Cerebellar nuclear complex (tissue), 1 donor: ENCODE data around the gene SERPINA5.

Experiments
- DNase-seq, 2 experiments: peaks; one replicate each; lab custom pipeline; 2025; lab: John Stamatoyannopoulos, UW

The SERPINA5 gene, protein sequence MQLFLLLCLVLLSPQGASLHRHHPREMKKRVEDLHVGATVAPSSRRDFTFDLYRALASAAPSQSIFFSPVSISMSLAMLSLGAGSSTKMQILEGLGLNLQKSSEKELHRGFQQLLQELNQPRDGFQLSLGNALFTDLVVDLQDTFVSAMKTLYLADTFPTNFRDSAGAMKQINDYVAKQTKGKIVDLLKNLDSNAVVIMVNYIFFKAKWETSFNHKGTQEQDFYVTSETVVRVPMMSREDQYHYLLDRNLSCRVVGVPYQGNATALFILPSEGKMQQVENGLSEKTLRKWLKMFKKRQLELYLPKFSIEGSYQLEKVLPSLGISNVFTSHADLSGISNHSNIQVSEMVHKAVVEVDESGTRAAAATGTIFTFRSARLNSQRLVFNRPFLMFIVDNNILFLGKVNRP

GRCh38 chr14:94581127-94581999 is at the start of gene SERPINA5:
TSS of gene SERPINA5 (plus strand) at chr14:94581426. CDS start at chr14:94587363, 5,937 bp downstream.
- no peak for DNase-seq

DNA sequence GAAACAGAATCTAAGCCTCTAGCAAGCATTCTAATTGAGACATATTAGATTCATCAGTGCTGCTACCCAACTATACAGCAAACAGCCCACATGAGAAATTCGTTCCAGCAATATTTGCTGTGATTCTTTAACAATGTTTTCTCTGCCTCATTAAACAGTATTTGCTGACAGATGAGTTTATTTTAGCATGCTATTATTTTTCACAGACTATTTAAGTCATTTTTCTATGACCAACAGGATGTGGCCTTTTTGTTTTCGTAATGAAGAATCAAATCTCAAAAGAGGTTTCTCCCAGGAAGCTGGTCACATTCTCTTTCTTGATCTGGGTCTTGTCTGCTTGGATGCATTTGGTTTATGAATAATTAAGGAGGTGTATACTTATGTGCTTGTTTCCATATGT is 48.8 kb upstream of the SERPINA5 start:
- no peak for DNase-seq

GRCh38 chr14:94535506-94535905 is 45.7 kb upstream of the SERPINA5 start:
- DNase-seq, result no peak

GRCh38 chr14:94536836-94537235 is 44.4 kb upstream of the SERPINA5 start:
- no peak for DNase-seq

- no peak for DNase-seq
Observed at GRCh38 chr14:94538070-94538740, 43.0 kb upstream of the SERPINA5 start.

DNA sequence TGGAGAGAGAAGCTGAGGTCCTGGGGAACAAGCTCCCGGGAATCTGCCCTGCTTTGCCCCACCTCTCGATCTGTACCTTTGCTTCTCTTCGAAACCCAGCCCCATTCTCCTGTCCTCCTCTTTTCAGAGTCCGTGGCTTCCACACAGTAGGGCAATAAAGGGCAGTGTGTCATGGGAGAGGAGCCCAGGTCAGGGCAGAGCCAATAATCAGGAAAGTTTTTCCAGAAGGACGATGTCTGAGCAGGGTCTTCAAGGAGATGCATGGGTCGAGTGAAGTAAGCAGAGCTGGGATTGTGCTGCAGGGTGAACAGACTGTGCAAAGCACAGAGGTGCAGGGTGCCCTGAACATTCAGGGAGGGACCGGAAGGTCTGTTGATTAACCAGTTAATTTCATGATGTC is 42.0 kb upstream of the SERPINA5 start:
- DNase-seq, result no peak

GRCh38 chr14:94540031-94540794 is 41.0 kb upstream of the SERPINA5 start:
- no peak for DNase-seq

GRCh38 chr14:94541234-94541975 is 39.8 kb upstream of the SERPINA5 start:
- DNase-seq, result no peak

DNA sequence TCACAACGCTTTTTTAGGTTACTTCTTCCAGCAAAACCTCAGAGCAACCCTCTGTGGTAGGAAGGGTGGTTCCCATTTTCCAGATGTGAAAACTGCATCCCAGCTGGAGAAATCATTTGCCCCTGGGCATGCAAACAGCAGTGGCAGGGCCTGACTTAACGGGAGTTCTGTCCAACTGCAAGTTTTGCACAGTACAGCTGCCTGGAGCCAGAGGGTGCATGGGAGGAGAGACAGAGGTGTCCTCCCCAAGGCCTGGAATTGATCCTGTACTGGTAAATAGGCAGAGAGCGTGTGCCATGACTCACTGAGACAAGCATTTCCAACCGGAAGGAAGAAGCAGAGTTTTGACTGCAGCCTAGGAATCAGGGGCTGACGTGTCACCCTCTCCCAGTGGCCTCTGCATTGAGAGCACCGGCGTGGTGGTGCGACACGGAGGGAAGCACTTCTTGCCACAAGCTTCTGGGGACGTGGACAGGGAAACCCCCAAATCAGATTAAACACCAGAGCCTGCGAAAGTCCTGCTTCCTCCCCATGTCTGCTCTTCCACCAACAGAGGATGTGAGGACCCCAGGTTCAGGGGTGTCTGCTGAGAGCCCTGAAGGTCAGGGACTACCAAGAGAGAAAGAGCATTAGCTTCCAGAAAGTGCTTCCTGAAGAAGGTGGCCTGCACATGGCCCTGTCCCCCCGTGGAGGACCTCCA is 39.0 kb upstream of the SERPINA5 start:
- no peak for DNase-seq

DNA sequence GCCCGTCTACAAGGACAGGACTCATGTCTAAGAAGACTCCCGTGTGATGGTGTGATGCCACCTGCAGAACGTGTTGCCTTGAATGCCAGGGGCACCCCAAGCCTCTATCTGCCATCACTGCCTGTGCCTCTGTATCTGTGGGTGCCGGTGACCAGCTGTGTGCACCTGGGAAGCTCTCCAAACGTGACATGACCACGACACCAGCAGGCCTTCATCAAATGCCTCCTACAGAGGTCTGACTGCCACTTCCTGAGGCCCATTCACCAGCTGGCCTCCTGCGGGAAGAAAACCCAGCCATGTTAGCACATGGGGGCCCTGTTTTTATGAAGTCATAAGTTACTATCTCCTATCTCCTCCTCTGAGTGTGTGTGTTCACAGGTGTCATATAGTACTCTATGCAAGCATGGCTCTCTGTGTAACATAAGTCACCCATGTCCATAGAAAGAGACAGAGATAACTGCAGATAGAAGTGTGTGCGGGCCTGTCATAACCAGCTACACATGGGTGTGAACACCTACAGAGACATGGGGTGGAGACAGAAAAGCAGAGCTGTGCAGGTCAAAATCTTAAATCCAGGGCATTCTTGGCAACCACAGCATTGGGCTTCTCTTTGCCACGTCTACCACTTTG is 38.3 kb upstream of the SERPINA5 start:
- DNase-seq, result no peak

DNA sequence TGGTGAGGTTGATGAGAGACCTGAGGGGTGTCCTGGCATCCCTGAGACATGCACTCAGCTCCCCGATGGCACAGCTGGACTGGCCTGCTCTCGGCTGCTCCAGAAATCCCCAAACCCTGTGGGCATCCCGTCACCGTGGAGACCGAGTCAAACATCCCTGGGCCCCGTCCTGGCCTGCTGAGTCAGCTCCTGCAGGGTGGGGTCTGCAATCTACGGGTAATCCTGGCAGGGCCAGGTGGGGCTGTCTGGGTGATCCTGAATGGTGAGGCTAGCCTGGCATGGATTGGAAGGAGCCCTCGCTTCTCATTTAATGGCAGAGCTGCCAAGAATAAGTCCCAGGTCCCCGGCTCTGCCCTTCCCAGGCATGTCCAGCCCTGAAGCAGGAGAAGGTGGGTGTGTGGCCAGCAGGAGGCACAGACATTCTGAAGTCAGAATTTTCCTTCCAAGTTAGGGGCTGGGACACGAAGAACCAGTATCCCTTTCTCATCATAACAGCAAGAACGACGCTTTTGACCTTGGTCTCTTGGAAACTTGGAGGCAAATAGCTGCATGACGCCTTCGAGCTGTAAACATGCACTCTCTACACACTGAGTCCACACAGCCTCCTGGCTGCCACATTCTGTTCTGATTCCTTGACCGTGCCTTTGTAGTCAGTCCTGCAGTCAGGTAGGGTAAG is 37.6 kb upstream of the SERPINA5 start:
- DNase-seq, result no peak

DNA sequence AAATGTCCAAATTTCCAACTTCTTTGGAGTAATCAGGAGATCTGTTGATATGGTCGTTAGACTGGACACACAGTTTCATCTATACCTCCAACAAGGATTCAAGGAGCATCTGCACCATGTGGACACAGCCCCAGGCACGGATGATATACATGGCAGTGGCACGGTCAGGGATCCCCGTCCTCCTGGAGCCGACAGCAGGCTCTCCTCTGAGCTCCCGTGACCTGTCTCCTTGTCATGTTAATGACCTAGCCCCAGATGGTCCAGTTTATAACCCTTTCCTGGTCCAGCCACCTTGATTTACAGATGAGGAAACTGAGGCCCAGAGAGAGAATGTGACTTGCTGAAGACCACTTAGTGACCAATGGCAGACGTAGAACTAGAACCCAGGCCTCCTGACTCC is 36.5 kb upstream of the SERPINA5 start:
- DNase-seq, result no peak

DNA sequence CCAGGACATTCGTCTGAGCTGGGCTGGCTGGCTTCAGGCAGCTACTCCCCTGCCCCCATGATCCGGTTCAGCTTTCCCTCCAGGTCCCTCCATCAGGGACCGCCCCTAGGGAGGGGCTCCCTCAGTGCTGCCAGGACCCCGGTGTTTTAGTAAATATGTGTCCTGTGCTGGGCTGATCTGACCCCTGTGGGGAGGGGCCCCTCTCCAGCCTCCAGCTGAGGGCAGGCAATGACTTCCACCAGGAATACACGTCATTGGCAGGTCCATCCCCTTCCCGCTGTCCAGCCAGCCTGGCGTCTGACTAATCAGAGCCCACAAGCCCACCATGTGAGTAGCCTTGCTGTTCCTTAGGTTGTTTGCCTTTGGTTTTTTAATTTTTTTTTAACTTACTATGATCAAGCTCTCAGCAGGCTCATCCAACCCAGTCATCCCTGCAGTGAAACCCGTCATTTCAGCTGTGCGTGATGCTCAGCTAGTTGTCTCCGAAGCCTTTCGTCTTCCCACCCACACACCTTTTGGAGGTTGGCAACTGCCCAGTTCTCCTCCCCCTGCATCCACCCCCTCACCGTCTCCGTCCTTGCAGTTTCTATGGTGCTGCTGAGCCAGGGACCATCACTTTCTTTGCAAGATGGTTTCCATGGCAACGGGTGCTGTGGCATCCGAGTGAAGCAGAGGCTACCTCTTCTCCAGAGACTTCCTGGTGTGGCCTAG is 35.9 kb upstream of the SERPINA5 start:
- DNase-seq, result no peak

DNA sequence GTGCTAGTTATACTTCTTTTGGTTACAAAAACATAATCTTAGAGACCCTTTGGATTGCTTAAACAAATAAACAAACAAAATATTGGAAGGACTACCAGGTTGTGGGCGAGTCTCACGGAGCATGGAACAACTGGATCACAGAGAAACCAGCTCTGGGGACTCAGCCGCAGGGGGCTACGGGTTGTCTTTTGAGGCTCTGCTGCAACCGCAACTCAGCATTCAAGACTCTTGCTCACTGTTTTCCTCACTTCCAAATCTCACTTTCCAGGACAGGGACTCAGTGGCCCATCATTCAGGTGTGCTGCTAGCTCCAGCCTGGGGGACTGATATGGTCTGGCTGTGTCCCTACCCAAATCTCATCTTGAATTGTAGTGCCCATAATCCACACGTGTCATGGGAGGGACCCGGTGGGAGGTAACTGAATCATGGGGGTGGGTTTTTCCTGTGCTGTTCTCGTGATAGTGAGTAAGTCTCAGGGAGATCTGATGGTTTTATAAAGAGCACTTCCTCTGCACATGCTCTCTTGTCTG is 34.0 kb upstream of the SERPINA5 start:
- no peak for DNase-seq

DNA sequence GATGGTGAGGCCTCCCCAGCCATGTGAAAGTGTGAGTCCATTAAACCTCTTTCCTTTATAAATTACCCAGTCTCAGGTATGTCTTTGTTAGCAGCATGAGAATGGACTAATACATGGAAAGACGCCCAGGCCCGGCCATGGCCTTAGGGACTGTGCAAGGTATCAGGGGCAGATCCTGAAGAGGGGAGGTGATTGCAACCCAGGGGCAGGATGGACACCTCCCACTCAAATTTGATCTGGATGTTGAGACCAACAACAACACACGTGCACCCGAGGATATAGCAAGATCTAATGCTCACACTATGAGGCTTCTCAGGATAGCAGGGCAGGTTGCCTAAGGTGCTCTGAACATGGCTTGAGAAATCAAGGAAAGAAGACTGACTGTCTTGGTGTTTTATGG is 33.5 kb upstream of the SERPINA5 start:
- no peak for DNase-seq

- no peak for DNase-seq
Observed at GRCh38 chr14:94548131-94548998, 32.9 kb upstream of the SERPINA5 start.
